Upper lobe of left lung (tissue), 4 donors: Measurements from ENCODE around the gene FGF1.

Experiments
- POLR2AphosphoS5 ChIP-seq, 2 donors: sonication (generic); formaldehyde crosslinking; IDR thresholded peaks; one replicate each; pipeline ENCODE4 v1.5.1; 2017; ENCODE audit warnings: antibody characterized with exemption in 2 of 2
- TF ChIP-seq, protein P1 (sequence below), 6 experiments: fragments of 450-650 bp in 4 of 6; fragments of 200-600 bp in 2 of 6; sonication (generic) in 2 of 6; IDR thresholded peaks; one replicate each; pipeline ENCODE4 v1.5.1; 2016 to 2019; ENCODE audit warnings: antibody characterized with exemption in 6 of 6

- no peak for TF ChIP-seq POLR2AphosphoS5 (IDR thresholded peaks at IDR 0.05)
- TF ChIP-seq, protein P1, sequence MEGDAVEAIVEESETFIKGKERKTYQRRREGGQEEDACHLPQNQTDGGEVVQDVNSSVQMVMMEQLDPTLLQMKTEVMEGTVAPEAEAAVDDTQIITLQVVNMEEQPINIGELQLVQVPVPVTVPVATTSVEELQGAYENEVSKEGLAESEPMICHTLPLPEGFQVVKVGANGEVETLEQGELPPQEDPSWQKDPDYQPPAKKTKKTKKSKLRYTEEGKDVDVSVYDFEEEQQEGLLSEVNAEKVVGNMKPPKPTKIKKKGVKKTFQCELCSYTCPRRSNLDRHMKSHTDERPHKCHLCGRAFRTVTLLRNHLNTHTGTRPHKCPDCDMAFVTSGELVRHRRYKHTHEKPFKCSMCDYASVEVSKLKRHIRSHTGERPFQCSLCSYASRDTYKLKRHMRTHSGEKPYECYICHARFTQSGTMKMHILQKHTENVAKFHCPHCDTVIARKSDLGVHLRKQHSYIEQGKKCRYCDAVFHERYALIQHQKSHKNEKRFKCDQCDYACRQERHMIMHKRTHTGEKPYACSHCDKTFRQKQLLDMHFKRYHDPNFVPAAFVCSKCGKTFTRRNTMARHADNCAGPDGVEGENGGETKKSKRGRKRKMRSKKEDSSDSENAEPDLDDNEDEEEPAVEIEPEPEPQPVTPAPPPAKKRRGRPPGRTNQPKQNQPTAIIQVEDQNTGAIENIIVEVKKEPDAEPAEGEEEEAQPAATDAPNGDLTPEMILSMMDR (IDR thresholded peaks at IDR 0.05), result no peak
Measured at GRCh38 chr5:142664636-142665035, 21.3 kb downstream of the FGF1 start.
